ENCODE results near the gene PCDH9.
"Not testable (repeated sequence)": the region's sequence is repeated elsewhere in the genome, so short reads cannot be mapped to it uniquely, and the experiment has no call there.

The PCDH9 gene

GRCh38 chr13:67097892-67098452 lies 132.2 kb downstream of the PCDH9 start:
- no peaks in the 10 kb centered on the region for H3K79me1 ChIP-seq (replicated peaks; ENCODE audit: low read length, poor library complexity, severe bottlenecking)
- H4K8ac ChIP-seq (ENCODE audit: low read length): no peak overlapping the region
- H3K36me3 ChIP-seq (ENCODE audit: control insufficient read depth in 1 of 2, insufficient read depth in 2 of 2, low read depth in 1 of 2, low read length in 2 of 2): no peaks in the 10 kb centered on the region
- H3K27ac ChIP-seq (ENCODE audit: low read length, poor library complexity, severe bottlenecking): no peak overlapping the region
- H4K91ac ChIP-seq (ENCODE audit: low read length): no peak overlapping the region
- H2AK5ac ChIP-seq (ENCODE audit: low read length, severe bottlenecking): no peak overlapping the region
- WGBS: 85% methylated on average over 1 of the region's 3 CpGs
- H3K9ac ChIP-seq (ENCODE audit: low read length): no peak overlapping the region
- H3K4me1 ChIP-seq (ENCODE audit: control insufficient read depth, insufficient read depth, low read depth, low read length): peaks cover 2% of the 10 kb centered on the region
- H2BK12ac ChIP-seq (ENCODE audit: low read length in 2 of 2): no peak overlapping the region
- no peak overlapping the region for H2BK5ac ChIP-seq (ENCODE audit: low read depth, low read length, poor library complexity, severe bottlenecking)
- no peak overlapping the region for H3K4me2 ChIP-seq (ENCODE audit: low read length, poor library complexity, severe bottlenecking)
- no peak overlapping the region for H2BK120ac ChIP-seq (ENCODE audit: low read depth, low read length)
- H2AFZ ChIP-seq (ENCODE audit: low read depth, low read length): no peak overlapping the region
- H3K18ac ChIP-seq (ENCODE audit: low read depth in 1 of 2, low read length in 2 of 2): no peak overlapping the region
- no peak overlapping the region for H3K14ac ChIP-seq (ENCODE audit: low read length in 2 of 2)
- H3K4me3 ChIP-seq (ENCODE audit: insufficient read depth in 1 of 2, low read depth in 1 of 2, low read length in 2 of 2): no peak overlapping the region
- H3K23ac ChIP-seq (ENCODE audit: low read length in 2 of 2): no peak overlapping the region
- no peak overlapping the region for H3K4ac ChIP-seq (ENCODE audit: low read depth in 1 of 2, low read length in 2 of 2)
- no peaks in the 10 kb centered on the region for H3K27me3 ChIP-seq (ENCODE audit: control insufficient read depth in 1 of 2, insufficient read depth in 1 of 2, low read length in 2 of 2)
- H2BK15ac ChIP-seq (ENCODE audit: low read depth, poor library complexity, severe bottlenecking): no peak overlapping the region
- H3K9me3 ChIP-seq (ENCODE audit: control insufficient read depth, low read length): no peaks in the 10 kb centered on the region
- no peak for DNase-seq

- H2BK120ac ChIP-seq (ENCODE audit: low read depth, low read length); H3K14ac ChIP-seq (ENCODE audit: low read length in 2 of 2); H4K91ac ChIP-seq (ENCODE audit: low read length); H3K27ac ChIP-seq (ENCODE audit: low read length, poor library complexity, severe bottlenecking); H3K18ac ChIP-seq (ENCODE audit: low read depth in 1 of 2, low read length in 2 of 2); H3K4me1 ChIP-seq (ENCODE audit: control insufficient read depth, insufficient read depth, low read depth, low read length); DNase-seq; H3K4me2 ChIP-seq (ENCODE audit: low read length, poor library complexity, severe bottlenecking); H2AFZ ChIP-seq (ENCODE audit: low read depth, low read length); H3K36me3 ChIP-seq (ENCODE audit: control insufficient read depth in 1 of 2, insufficient read depth in 2 of 2, low read depth in 1 of 2, low read length in 2 of 2); H3K79me1 ChIP-seq (replicated peaks; ENCODE audit: low read length, poor library complexity, severe bottlenecking); H4K8ac ChIP-seq (ENCODE audit: low read length); H3K27me3 ChIP-seq (ENCODE audit: control insufficient read depth in 1 of 2, insufficient read depth in 1 of 2, low read length in 2 of 2); H2BK15ac ChIP-seq (ENCODE audit: low read depth, poor library complexity, severe bottlenecking); H2BK5ac ChIP-seq (ENCODE audit: low read depth, low read length, poor library complexity, severe bottlenecking); H3K4me3 ChIP-seq (ENCODE audit: insufficient read depth in 1 of 2, low read depth in 1 of 2, low read length in 2 of 2); H3K23ac ChIP-seq (ENCODE audit: low read length in 2 of 2); H3K9ac ChIP-seq (ENCODE audit: low read length); H3K4ac ChIP-seq (ENCODE audit: low read depth in 1 of 2, low read length in 2 of 2); H2AK5ac ChIP-seq (ENCODE audit: low read length, severe bottlenecking); H3K9me3 ChIP-seq (ENCODE audit: control insufficient read depth, low read length); H2BK12ac ChIP-seq (ENCODE audit: low read length in 2 of 2): not testable (repeated sequence)
- 95% methylated on average over 3 of the region's 5 CpGs for WGBS
These were observed 133.2 kb downstream of the PCDH9 start for GRCh38 chr13:67096893-67097292.

- WGBS: no CpG with 5 or more reads among the region's 2 CpGs
- H3K9ac ChIP-seq (ENCODE audit: low read length): no peak overlapping the region
- DNase-seq: no peak
- H3K18ac ChIP-seq (ENCODE audit: low read depth in 1 of 2, low read length in 2 of 2): no peak overlapping the region
- H3K4me2 ChIP-seq (ENCODE audit: low read length, poor library complexity, severe bottlenecking): no peak overlapping the region
- no peak overlapping the region for H2AK5ac ChIP-seq (ENCODE audit: low read length, severe bottlenecking)
- H3K4ac ChIP-seq (ENCODE audit: low read depth in 1 of 2, low read length in 2 of 2): no peak overlapping the region
- H3K27me3 ChIP-seq (ENCODE audit: control insufficient read depth in 1 of 2, insufficient read depth in 1 of 2, low read length in 2 of 2): no peaks in the 10 kb centered on the region
- no peak overlapping the region for H2BK15ac ChIP-seq (ENCODE audit: low read depth, poor library complexity, severe bottlenecking)
- no peak overlapping the region for H2BK12ac ChIP-seq (ENCODE audit: low read length in 2 of 2)
- H3K36me3 ChIP-seq (ENCODE audit: control insufficient read depth in 1 of 2, insufficient read depth in 2 of 2, low read depth in 1 of 2, low read length in 2 of 2): no peaks in the 10 kb centered on the region
- no peak overlapping the region for H2AFZ ChIP-seq (ENCODE audit: low read depth, low read length)
- no peak overlapping the region for H2BK120ac ChIP-seq (ENCODE audit: low read depth, low read length)
- no peaks in the 10 kb centered on the region for H3K79me1 ChIP-seq (replicated peaks; ENCODE audit: low read length, poor library complexity, severe bottlenecking)
- no peak overlapping the region for H3K27ac ChIP-seq (ENCODE audit: low read length, poor library complexity, severe bottlenecking)
- no peaks in the 10 kb centered on the region for H3K9me3 ChIP-seq (ENCODE audit: control insufficient read depth, low read length)
- peaks cover 2% of the 10 kb centered on the region for H3K4me1 ChIP-seq (ENCODE audit: control insufficient read depth, insufficient read depth, low read depth, low read length)
- H4K8ac ChIP-seq (ENCODE audit: low read length): no peak overlapping the region
- H3K14ac ChIP-seq (ENCODE audit: low read length in 2 of 2): no peak overlapping the region
- H3K4me3 ChIP-seq (ENCODE audit: insufficient read depth in 1 of 2, low read depth in 1 of 2, low read length in 2 of 2): no peak overlapping the region
- H4K91ac ChIP-seq (ENCODE audit: low read length): no peak overlapping the region
- no peak overlapping the region for H3K23ac ChIP-seq (ENCODE audit: low read length in 2 of 2)
- H2BK5ac ChIP-seq (ENCODE audit: low read depth, low read length, poor library complexity, severe bottlenecking): no peak overlapping the region
These were observed 133.7 kb downstream of the PCDH9 start for GRCh38 chr13:67096418-67096817.

GRCh38 chr13:67095621-67096020 lies 134.5 kb downstream of the PCDH9 start:
- H3K23ac ChIP-seq (ENCODE audit: low read length in 2 of 2): no peak overlapping the region
- H2BK12ac ChIP-seq (ENCODE audit: low read length in 2 of 2): no peak overlapping the region
- H3K36me3 ChIP-seq (ENCODE audit: control insufficient read depth in 1 of 2, insufficient read depth in 2 of 2, low read depth in 1 of 2, low read length in 2 of 2): no peaks in the 10 kb centered on the region
- 100% methylated on average over 1 of the region's 1 CpG for WGBS
- H3K9ac ChIP-seq (ENCODE audit: low read length): no peak overlapping the region
- no peak overlapping the region for H3K14ac ChIP-seq (ENCODE audit: low read length in 2 of 2)
- H4K91ac ChIP-seq (ENCODE audit: low read length): no peak overlapping the region
- no peak overlapping the region for H2AK5ac ChIP-seq (ENCODE audit: low read length, severe bottlenecking)
- H3K18ac ChIP-seq (ENCODE audit: low read depth in 1 of 2, low read length in 2 of 2): no peak overlapping the region
- no peak overlapping the region for H3K4ac ChIP-seq (ENCODE audit: low read depth in 1 of 2, low read length in 2 of 2)
- H3K79me1 ChIP-seq (replicated peaks; ENCODE audit: low read length, poor library complexity, severe bottlenecking): no peaks in the 10 kb centered on the region
- no peak overlapping the region for H3K4me2 ChIP-seq (ENCODE audit: low read length, poor library complexity, severe bottlenecking)
- DNase-seq: no peak
- no peak overlapping the region for H3K4me3 ChIP-seq (ENCODE audit: insufficient read depth in 1 of 2, low read depth in 1 of 2, low read length in 2 of 2)
- H2BK5ac ChIP-seq (ENCODE audit: low read depth, low read length, poor library complexity, severe bottlenecking): no peak overlapping the region
- H3K27ac ChIP-seq (ENCODE audit: low read length, poor library complexity, severe bottlenecking): no peak overlapping the region
- H2BK15ac ChIP-seq (ENCODE audit: low read depth, poor library complexity, severe bottlenecking): no peak overlapping the region
- H2AFZ ChIP-seq (ENCODE audit: low read depth, low read length): no peak overlapping the region
- no peak overlapping the region for H4K8ac ChIP-seq (ENCODE audit: low read length)
- H2BK120ac ChIP-seq (ENCODE audit: low read depth, low read length): no peak overlapping the region
- H3K27me3 ChIP-seq (ENCODE audit: control insufficient read depth in 1 of 2, insufficient read depth in 1 of 2, low read length in 2 of 2): no peaks in the 10 kb centered on the region
- H3K9me3 ChIP-seq (ENCODE audit: control insufficient read depth, low read length): no peaks in the 10 kb centered on the region
- no peaks in the 10 kb centered on the region for H3K4me1 ChIP-seq (ENCODE audit: control insufficient read depth, insufficient read depth, low read depth, low read length)
